GM23338 (cell line): ENCODE data around the gene NT5C3B.

Source experiments
- CREB1 ChIP-seq: fragments of 250-450 bp; sonication (Bioruptor Pico); IDR thresholded peaks from 2 replicates; pipeline ENCODE4 v1.5.0; 2020; ENCODE audit warnings: low read depth, mild to moderate bottlenecking, moderate library complexity
- EZH2 ChIP-seq: fragments of 200-600 bp; sonication (generic); IDR thresholded peaks from one replicate; pipeline ENCODE4 v1.8.0; 2017; ENCODE audit warnings: antibody characterized with exemption, mild to moderate bottlenecking, low read depth; ENCODE audit not compliant: unreplicated experiment
- EZH2phosphoT487 ChIP-seq: fragments of 200-600 bp; sonication (generic); IDR thresholded peaks from one replicate; pipeline ENCODE4 v1.8.1; 2018; ENCODE audit warnings: antibody characterized with exemption; ENCODE audit not compliant: unreplicated experiment
- JUNB ChIP-seq: IDR thresholded peaks from one replicate; pipeline ENCODE4 v1.6.1; 2016; ENCODE audit warnings: antibody characterized with exemption; ENCODE audit not compliant: unreplicated experiment
- POLR2AphosphoS5 ChIP-seq: IDR thresholded peaks from 2 replicates; pipeline ENCODE4 v1.6.1; 2016; ENCODE audit warnings: antibody characterized with exemption, low read depth
- REST ChIP-seq: IDR thresholded peaks from one replicate; pipeline ENCODE4 v1.6.1; 2018; ENCODE audit warnings: antibody characterized with exemption; ENCODE audit not compliant: unreplicated experiment
- TF ChIP-seq, protein P1 (sequence below), 2 experiments: fragments of 200-600 bp in 1 of 2; sonication (generic) in 1 of 2; conservative IDR thresholded peaks; 2 replicates each; pipeline versions ENCODE4 v1.5.1 to v1.6.1; 2016 to 2017; ENCODE audit warnings: antibody characterized with exemption in 2 of 2, low read depth in 2 of 2, mild to moderate bottlenecking in 2 of 2, moderate library complexity in 1 of 2
- TF ChIP-seq, protein P2 (sequence below): IDR thresholded peaks from 2 replicates; pipeline ENCODE4 v1.6.1; 2016; ENCODE audit warnings: antibody characterized with exemption

- TF ChIP-seq EZH2phosphoT487 (no peak), EZH2 (no peak), JUNB (no peak), POLR2AphosphoS5 (no peak), CREB1 (no peak), REST (no peak)
- TF ChIP-seq, protein P1, sequence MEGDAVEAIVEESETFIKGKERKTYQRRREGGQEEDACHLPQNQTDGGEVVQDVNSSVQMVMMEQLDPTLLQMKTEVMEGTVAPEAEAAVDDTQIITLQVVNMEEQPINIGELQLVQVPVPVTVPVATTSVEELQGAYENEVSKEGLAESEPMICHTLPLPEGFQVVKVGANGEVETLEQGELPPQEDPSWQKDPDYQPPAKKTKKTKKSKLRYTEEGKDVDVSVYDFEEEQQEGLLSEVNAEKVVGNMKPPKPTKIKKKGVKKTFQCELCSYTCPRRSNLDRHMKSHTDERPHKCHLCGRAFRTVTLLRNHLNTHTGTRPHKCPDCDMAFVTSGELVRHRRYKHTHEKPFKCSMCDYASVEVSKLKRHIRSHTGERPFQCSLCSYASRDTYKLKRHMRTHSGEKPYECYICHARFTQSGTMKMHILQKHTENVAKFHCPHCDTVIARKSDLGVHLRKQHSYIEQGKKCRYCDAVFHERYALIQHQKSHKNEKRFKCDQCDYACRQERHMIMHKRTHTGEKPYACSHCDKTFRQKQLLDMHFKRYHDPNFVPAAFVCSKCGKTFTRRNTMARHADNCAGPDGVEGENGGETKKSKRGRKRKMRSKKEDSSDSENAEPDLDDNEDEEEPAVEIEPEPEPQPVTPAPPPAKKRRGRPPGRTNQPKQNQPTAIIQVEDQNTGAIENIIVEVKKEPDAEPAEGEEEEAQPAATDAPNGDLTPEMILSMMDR (conservative IDR thresholded peaks at IDR 0.05; ENCODE audit: low read depth in 2 of 2) = no peak
- TF ChIP-seq, protein P2, sequence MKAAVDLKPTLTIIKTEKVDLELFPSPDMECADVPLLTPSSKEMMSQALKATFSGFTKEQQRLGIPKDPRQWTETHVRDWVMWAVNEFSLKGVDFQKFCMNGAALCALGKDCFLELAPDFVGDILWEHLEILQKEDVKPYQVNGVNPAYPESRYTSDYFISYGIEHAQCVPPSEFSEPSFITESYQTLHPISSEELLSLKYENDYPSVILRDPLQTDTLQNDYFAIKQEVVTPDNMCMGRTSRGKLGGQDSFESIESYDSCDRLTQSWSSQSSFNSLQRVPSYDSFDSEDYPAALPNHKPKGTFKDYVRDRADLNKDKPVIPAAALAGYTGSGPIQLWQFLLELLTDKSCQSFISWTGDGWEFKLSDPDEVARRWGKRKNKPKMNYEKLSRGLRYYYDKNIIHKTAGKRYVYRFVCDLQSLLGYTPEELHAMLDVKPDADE = no peak
These were observed 8.9 kb upstream of the NT5C3B start for GRCh38 chr17:41844971-41845370.
